ENCODE measurements around the gene RALBP1. TPM values are rescaled to one million over a fixed set of nuclear protein-coding genes. Genes with fewer than 3 reads are reported as not detected.
A peak's percentile ranks its signal among the peaks of the same experiment; 100 is the strongest.

Gene RALBP1
- polyA plus RNA-seq, 1 donor from 2014 or later, result 30.0 TPM

DNA sequence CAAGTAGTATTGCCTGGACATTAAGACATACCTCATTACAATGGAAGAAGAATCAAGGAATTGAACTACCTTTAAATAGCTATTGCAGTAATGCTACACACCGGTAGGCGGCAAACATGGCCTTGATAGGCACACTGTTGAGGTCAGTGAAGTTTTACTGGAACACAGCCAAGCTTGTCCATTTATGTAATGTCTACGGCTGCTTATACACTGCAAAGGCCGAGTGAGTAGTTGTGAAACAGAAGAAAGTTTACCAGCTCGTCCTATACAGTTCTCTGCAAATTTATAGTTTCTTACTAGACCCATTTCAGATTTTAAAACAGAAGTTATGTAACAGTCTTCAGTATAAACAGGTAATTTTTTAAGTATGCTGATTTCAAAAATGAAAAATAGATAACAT lies 100.2 kb downstream of the RALBP1 start:
- Histone ChIP-seq H3K9me2 (ENCODE audit: insufficient read depth, low read length) (no peaks in the 10 kb centered on the region), H3K27me3 (ENCODE audit: insufficient read depth, low read depth, low read length) (no peaks in the 10 kb centered on the region), H3K9me3 (ENCODE audit: low read length) (no peaks in the 10 kb centered on the region), H3K9ac (ENCODE audit: low read length) (no peak overlapping the region), H3F3A (ENCODE audit: insufficient read depth, low read length, poor library complexity, severe bottlenecking) (no peaks in the 10 kb centered on the region), H2AFZ (ENCODE audit: low read depth, low read length) (no peak overlapping the region), H3K79me2 (replicated peaks; ENCODE audit: insufficient read depth, low read length) (no peaks in the 10 kb centered on the region), H3K4me3 (ENCODE audit: low read length) (no peak overlapping the region), H3K4me2 (ENCODE audit: low read length) (no peak overlapping the region), H3K27ac (ENCODE audit: low read length) (no peak overlapping the region), H4K20me1 (ENCODE audit: insufficient read depth) (no peaks in the 10 kb centered on the region), H3K36me3 (ENCODE audit: insufficient read depth, low read length) (peaks cover 12% of the 10 kb centered on the region)
- TF ChIP-seq MXI1 (conservative IDR thresholded peaks at IDR 0.05; ENCODE audit: poor library complexity, severe bottlenecking) (no peak), RAD21 (conservative IDR thresholded peaks at IDR 0.05) (peak; percentile 65), TAF1 (IDR thresholded peaks at IDR 0.05; ENCODE audit: low read depth) (no peak), SMC3 (conservative IDR thresholded peaks at IDR 0.05; ENCODE audit: poor library complexity) (peak; percentile 74)
- TF ChIP-seq, protein P1, sequence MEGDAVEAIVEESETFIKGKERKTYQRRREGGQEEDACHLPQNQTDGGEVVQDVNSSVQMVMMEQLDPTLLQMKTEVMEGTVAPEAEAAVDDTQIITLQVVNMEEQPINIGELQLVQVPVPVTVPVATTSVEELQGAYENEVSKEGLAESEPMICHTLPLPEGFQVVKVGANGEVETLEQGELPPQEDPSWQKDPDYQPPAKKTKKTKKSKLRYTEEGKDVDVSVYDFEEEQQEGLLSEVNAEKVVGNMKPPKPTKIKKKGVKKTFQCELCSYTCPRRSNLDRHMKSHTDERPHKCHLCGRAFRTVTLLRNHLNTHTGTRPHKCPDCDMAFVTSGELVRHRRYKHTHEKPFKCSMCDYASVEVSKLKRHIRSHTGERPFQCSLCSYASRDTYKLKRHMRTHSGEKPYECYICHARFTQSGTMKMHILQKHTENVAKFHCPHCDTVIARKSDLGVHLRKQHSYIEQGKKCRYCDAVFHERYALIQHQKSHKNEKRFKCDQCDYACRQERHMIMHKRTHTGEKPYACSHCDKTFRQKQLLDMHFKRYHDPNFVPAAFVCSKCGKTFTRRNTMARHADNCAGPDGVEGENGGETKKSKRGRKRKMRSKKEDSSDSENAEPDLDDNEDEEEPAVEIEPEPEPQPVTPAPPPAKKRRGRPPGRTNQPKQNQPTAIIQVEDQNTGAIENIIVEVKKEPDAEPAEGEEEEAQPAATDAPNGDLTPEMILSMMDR (IDR thresholded peaks at IDR 0.05; ENCODE audit: poor library complexity, severe bottlenecking), result peak; percentile 68

DNA sequence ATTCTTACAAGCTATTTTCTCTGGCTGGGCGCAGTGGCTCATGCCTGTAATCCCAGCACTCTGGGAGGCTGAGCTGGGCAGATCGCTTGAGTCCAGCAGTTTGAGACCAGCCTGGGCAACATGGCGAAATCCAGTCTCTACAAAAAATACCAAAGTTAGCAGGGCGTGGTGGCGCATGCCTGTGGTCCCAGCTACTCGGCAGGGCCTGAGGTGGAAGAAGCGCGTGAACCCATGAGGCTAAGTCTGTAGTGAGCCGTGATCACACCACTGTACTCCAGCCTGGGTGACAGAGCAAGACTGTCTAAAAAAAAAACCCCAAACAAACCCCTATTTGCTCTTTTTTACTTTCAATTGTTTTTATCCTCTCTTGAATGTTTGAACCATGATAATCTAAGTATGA lies 102.0 kb downstream of the RALBP1 start:
- H3K9me2 ChIP-seq (ENCODE audit: insufficient read depth, low read length), result no peaks in the 10 kb centered on the region
- no peaks in the 10 kb centered on the region for H4K20me1 ChIP-seq (ENCODE audit: insufficient read depth)
- H3F3A ChIP-seq (ENCODE audit: insufficient read depth, low read length, poor library complexity, severe bottlenecking), result no peaks in the 10 kb centered on the region
- no peak overlapping the region for H3K4me3 ChIP-seq (ENCODE audit: low read length)
- H3K9me3 ChIP-seq (ENCODE audit: low read length), result no peaks in the 10 kb centered on the region
- H3K4me2 ChIP-seq (ENCODE audit: low read length), result no peak overlapping the region
- no peak overlapping the region for H3K9ac ChIP-seq (ENCODE audit: low read length)
- no peaks in the 10 kb centered on the region for H3K27me3 ChIP-seq (ENCODE audit: insufficient read depth, low read depth, low read length)
- H3K27ac ChIP-seq (ENCODE audit: low read length), result no peak overlapping the region
- TF ChIP-seq, protein P1 (IDR thresholded peaks at IDR 0.05; ENCODE audit: poor library complexity, severe bottlenecking), result no peak
- TF ChIP-seq TAF1 (IDR thresholded peaks at IDR 0.05; ENCODE audit: low read depth), result no peak
- no peak for TF ChIP-seq MXI1 (conservative IDR thresholded peaks at IDR 0.05; ENCODE audit: poor library complexity, severe bottlenecking)
- TF ChIP-seq, protein P2, sequence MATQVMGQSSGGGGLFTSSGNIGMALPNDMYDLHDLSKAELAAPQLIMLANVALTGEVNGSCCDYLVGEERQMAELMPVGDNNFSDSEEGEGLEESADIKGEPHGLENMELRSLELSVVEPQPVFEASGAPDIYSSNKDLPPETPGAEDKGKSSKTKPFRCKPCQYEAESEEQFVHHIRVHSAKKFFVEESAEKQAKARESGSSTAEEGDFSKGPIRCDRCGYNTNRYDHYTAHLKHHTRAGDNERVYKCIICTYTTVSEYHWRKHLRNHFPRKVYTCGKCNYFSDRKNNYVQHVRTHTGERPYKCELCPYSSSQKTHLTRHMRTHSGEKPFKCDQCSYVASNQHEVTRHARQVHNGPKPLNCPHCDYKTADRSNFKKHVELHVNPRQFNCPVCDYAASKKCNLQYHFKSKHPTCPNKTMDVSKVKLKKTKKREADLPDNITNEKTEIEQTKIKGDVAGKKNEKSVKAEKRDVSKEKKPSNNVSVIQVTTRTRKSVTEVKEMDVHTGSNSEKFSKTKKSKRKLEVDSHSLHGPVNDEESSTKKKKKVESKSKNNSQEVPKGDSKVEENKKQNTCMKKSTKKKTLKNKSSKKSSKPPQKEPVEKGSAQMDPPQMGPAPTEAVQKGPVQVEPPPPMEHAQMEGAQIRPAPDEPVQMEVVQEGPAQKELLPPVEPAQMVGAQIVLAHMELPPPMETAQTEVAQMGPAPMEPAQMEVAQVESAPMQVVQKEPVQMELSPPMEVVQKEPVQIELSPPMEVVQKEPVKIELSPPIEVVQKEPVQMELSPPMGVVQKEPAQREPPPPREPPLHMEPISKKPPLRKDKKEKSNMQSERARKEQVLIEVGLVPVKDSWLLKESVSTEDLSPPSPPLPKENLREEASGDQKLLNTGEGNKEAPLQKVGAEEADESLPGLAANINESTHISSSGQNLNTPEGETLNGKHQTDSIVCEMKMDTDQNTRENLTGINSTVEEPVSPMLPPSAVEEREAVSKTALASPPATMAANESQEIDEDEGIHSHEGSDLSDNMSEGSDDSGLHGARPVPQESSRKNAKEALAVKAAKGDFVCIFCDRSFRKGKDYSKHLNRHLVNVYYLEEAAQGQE (IDR thresholded peaks at IDR 0.05; ENCODE audit: borderline replicate concordance), result no peak
- TF ChIP-seq EZH2 (IDR thresholded peaks at IDR 0.05; ENCODE audit: borderline replicate concordance, insufficient read depth, low read length, poor library complexity, severe bottlenecking), result no peak
- TF ChIP-seq POLR2AphosphoS5 (IDR thresholded peaks at IDR 0.05), result no peak
- no peak for TF ChIP-seq EP300 (conservative IDR thresholded peaks at IDR 0.05; ENCODE audit: poor library complexity, severe bottlenecking)
- TF ChIP-seq RAD21 (conservative IDR thresholded peaks at IDR 0.05), result no peak
- no peak for TF ChIP-seq SMC3 (conservative IDR thresholded peaks at IDR 0.05; ENCODE audit: poor library complexity)
- no peak overlapping the region for H2AFZ ChIP-seq (ENCODE audit: low read depth, low read length)
- no peaks in the 10 kb centered on the region for H3K79me2 ChIP-seq (replicated peaks; ENCODE audit: insufficient read depth, low read length)
- H3K36me3 ChIP-seq (ENCODE audit: insufficient read depth, low read length), result peaks cover 8% of the 10 kb centered on the region
